ENCODE data around the gene MOB3B. TPM values are rescaled to one million over a fixed set of nuclear protein-coding genes. Genes with fewer than 3 reads are reported as not detected.

MOB3B gene
- total and polyA plus RNA-seq, 2 donors (not counting 1 experiment from before 2014, with no cell fraction given), result under 0.01 to 0.15 TPM

- Histone ChIP-seq H3K9ac (ENCODE audit: insufficient read depth, low read length) (no peak overlapping the region), H3K9me3 (ENCODE audit: control insufficient read depth, insufficient read depth, low read depth, low read length) (no peaks in the 10 kb centered on the region), H3K36me3 (ENCODE audit: control insufficient read depth, insufficient read depth, low read length) (no peaks in the 10 kb centered on the region), H3K79me2 (ENCODE audit: control insufficient read depth, insufficient read depth, low read length) (no peaks in the 10 kb centered on the region), H3K4me2 (ENCODE audit: extremely low read depth, insufficient read depth, low read length) (no peak overlapping the region), H3K4me1 (ENCODE audit: control insufficient read depth, extremely low read depth, insufficient read depth, low read length) (peaks cover 2% of the 10 kb centered on the region), H3K27me3 (ENCODE audit: control insufficient read depth, insufficient read depth, low read length) (no peaks in the 10 kb centered on the region), H2AFZ (ENCODE audit: low read length) (no peak overlapping the region), H4K20me1 (ENCODE audit: control insufficient read depth, extremely low read depth, insufficient read depth, low read length) (no peaks in the 10 kb centered on the region), H3K4me3 (replicated peaks in 1 of 4; ENCODE audit: control extremely low read depth in 1 of 4, insufficient read depth in 1 of 4, low read depth in 3 of 4, low read length in 4 of 4) (no peak overlapping the region), H3K27ac (ENCODE audit: insufficient read depth, low read length) (no peak overlapping the region)
- no peak for DNase-seq (ENCODE audit: low read depth in 2 of 2)
- no peak for TF ChIP-seq CTCF (conservative IDR thresholded peaks at IDR 0.05 in 1 of 2, IDR thresholded peaks at IDR 0.05 in 1 of 2; ENCODE audit: low read depth in 1 of 2, low read length in 2 of 2)
- no peak for TF ChIP-seq EZH2 (IDR thresholded peaks at IDR 0.05; ENCODE audit: low read length, missing control alignments)
Observed at GRCh38 chr9:27412081-27412480, 117.5 kb downstream of the MOB3B start.

GRCh38 chr9:27408482-27408881, 121.1 kb downstream of the MOB3B start:
- Histone ChIP-seq H3K79me2 (ENCODE audit: control insufficient read depth, insufficient read depth, low read length) (no peaks in the 10 kb centered on the region), H3K9me3 (ENCODE audit: control insufficient read depth, insufficient read depth, low read depth, low read length) (no peaks in the 10 kb centered on the region), H2AFZ (ENCODE audit: low read length) (no peak overlapping the region), H3K4me1 (ENCODE audit: control insufficient read depth, extremely low read depth, insufficient read depth, low read length) (no peaks in the 10 kb centered on the region), H3K4me3 (replicated peaks in 1 of 4; ENCODE audit: control extremely low read depth in 1 of 4, insufficient read depth in 1 of 4, low read depth in 3 of 4, low read length in 4 of 4) (no peak overlapping the region), H3K27ac (ENCODE audit: insufficient read depth, low read length) (no peak overlapping the region), H3K4me2 (ENCODE audit: extremely low read depth, insufficient read depth, low read length) (no peak overlapping the region), H3K27me3 (ENCODE audit: control insufficient read depth, insufficient read depth, low read length) (no peaks in the 10 kb centered on the region), H3K36me3 (ENCODE audit: control insufficient read depth, insufficient read depth, low read length) (no peaks in the 10 kb centered on the region), H4K20me1 (ENCODE audit: control insufficient read depth, extremely low read depth, insufficient read depth, low read length) (no peaks in the 10 kb centered on the region), H3K9ac (ENCODE audit: insufficient read depth, low read length) (no peak overlapping the region)
- TF ChIP-seq CTCF (conservative IDR thresholded peaks at IDR 0.05 in 1 of 2, IDR thresholded peaks at IDR 0.05 in 1 of 2; ENCODE audit: low read depth in 1 of 2, low read length in 2 of 2), result no peak
- TF ChIP-seq EZH2 (IDR thresholded peaks at IDR 0.05; ENCODE audit: low read length, missing control alignments), result no peak
- DNase-seq (ENCODE audit: low read depth in 2 of 2), result no peak

DNA sequence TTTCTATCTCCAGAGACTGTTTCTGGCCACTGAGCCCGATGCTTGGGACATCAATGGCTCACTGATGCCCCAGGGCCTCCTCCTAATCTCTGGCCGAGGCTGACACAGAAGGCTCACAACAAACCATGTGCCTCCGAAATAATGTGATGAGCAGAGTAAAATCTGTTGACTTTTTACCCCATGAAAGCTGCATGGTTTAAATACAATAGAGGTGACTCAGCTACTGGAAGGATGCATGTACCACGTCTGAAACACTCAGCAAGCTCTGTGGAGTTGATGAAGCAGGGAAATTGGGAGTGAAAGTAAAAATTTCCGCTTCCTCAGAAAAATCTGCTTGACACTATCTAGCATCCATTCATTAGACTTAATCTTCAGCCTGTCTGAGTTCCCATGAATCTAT, 121.6 kb downstream of the MOB3B start:
- peak; percentile 47 to 56 for DNase-seq (ENCODE audit: low read depth in 2 of 2)
- Histone ChIP-seq H3K79me2 (ENCODE audit: control insufficient read depth, insufficient read depth, low read length) (no peaks in the 10 kb centered on the region), H2AFZ (ENCODE audit: low read length) (no peak overlapping the region), H3K4me2 (ENCODE audit: extremely low read depth, insufficient read depth, low read length) (no peak overlapping the region), H3K9ac (ENCODE audit: insufficient read depth, low read length) (no peak overlapping the region), H3K9me3 (ENCODE audit: control insufficient read depth, insufficient read depth, low read depth, low read length) (no peaks in the 10 kb centered on the region), H4K20me1 (ENCODE audit: control insufficient read depth, extremely low read depth, insufficient read depth, low read length) (no peaks in the 10 kb centered on the region), H3K27ac (ENCODE audit: insufficient read depth, low read length) (no peak overlapping the region), H3K27me3 (ENCODE audit: control insufficient read depth, insufficient read depth, low read length) (no peaks in the 10 kb centered on the region), H3K4me1 (ENCODE audit: control insufficient read depth, extremely low read depth, insufficient read depth, low read length) (no peaks in the 10 kb centered on the region), H3K4me3 (replicated peaks in 1 of 4; ENCODE audit: control extremely low read depth in 1 of 4, insufficient read depth in 1 of 4, low read depth in 3 of 4, low read length in 4 of 4) (no peak overlapping the region), H3K36me3 (ENCODE audit: control insufficient read depth, insufficient read depth, low read length) (no peaks in the 10 kb centered on the region)
- TF ChIP-seq EZH2 (IDR thresholded peaks at IDR 0.05; ENCODE audit: low read length, missing control alignments) (no peak), CTCF (conservative IDR thresholded peaks at IDR 0.05 in 1 of 2, IDR thresholded peaks at IDR 0.05 in 1 of 2; ENCODE audit: low read depth in 1 of 2, low read length in 2 of 2) (no peak)
